GM18511 (cell line): Measurements from ENCODE around the gene NTM.
"Not testable (repeated sequence)": the region's sequence is repeated elsewhere in the genome, so short reads cannot be mapped to it uniquely, and the experiment has no call there.

ENCODE experiments used
- ATAC-seq: cut with Tn5 transposase; IDR thresholded peaks from one replicate; pipeline ENCODE4 v1.9.1; 2021; ENCODE audit warnings: mild to moderate bottlenecking, moderate library complexity; ENCODE audit not compliant: unreplicated experiment

NTM gene

DNA sequence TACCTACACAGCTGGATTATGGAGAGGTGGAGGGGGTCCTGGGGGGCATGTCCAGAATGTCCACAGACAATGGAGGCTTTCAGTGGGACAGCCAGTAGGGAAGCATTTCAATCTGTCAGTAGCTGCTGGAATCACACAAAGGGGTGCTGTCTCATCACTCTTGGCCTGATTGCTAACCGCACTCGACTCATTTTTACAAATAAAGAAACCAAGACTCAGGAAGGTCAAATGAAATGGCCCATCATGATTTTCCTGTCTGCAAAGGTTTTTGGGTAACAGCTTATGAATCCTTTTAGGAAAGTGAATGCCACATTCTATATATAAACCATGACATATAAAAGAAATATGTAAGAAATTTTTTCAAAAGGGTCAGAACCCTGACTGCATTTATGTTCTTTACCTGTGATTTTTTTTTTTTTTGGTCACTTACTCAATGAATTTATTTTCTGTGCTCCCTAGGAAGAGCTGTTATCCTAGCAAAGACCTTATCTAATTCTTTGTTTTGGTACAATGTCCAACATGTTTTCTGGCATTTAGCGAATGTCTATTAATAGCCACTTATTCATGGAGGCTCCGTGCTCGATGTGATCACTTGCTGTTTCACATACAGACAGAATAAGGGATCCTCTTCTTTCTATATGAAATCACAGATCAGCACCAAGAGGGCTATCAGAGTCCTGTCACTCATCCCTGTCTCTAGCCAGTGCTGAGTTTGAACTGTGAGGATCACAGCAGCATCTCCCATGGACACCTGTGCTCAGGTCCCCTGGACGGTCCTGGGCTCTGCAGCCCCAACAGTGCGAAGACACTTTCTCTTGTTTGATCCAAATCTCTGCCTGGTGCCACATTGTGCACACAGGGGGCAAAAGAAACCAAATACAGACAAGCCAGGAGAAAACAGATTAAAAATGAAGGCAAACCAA, 979.7 kb downstream of the NTM start:
- no peak for ATAC-seq

DNA sequence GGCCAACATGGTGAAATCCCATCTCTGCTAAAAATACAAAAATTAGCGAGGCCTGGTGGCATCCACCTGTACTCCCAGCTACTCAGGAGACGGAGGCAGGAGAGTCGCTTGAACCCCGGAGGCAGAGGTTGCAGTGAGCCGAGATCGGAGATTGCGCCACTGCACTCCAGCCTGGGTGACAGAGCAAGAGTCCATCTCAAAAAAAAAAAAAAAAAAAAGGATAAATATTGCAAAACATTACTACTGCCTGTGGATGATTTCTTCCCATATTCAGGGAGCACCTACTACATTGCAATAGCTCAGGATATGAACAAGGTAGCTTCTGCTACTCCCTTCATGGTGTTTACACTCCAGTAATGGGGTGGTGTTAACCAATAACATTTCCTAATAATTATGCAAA, 980.6 kb downstream of the NTM start:
- no peak for ATAC-seq

DNA sequence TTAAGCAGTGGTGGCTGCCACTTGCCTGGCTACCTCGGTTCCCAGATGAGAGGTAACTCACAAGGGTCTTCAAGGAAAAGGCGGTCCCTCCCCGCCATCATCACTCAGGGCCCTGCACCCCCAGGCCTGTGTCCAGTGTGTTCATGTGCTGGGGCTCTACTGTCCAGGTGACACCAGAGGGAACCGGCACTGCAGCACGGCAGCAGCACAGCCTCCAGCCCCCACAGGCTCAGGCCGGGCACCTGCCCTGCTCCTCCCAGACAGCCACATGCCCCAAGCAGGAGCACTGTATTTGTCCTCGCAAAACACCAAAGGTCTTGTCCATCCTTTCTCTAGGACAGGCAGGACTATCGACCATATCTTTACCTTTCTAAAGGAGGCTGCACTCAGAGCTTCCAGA, 982.1 kb downstream of the NTM start:
- no peak for ATAC-seq

DNA sequence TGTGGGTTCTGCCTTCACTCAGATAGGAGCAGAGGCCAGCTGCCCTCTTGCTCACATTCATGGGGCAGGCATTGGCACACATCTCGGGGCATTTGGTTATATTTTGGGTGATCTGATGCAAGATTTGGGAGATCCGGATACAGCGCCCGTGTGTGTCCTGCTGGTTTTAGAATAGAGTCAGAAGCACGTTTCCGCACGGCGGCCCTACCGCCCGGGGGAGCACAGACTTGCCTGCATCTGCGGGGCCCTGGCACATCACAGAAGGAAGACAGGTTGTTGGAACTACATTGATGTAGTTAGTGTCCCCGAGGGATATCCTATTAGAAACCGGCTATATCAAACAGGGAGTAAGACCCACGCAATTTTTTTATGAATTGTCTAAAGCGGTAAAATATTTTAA, 982.8 kb downstream of the NTM start:
- no peak for ATAC-seq

DNA sequence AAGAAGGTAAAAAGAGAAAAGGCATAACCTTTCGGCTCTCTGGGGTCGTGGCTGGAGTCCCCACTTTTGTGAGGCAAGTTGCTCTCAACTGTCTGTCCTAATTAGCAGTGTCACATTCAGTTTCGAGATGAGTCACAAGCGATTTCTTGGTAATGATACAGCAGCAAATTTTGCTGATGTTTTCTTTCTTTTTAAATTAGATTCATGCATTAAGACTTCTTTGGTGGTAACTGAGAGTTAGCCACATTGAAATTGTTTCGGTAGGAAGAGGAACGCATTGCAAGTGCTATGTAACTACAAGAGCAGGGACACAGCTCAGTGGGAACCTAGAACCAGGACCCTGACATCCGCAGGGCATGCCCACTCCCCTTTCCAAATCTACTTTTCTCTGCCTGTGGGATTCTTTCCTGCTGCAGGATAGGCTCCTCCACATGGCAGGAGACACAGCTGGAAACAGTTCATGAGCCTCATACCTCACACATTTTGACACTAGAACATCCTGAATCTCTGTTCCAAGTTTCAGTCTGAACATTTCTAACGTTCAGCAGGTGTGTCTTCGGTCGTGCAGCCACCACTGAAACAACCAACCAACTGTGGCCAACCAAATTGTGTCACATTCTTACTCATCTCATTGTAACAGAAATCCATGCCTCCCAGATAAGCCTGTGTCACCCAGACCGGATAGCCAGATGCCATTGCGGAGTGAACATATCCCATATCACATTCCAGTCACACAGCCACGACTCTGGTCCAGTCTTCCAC, 987.6 kb downstream of the NTM start:
- peak; percentile 76 for ATAC-seq

DNA sequence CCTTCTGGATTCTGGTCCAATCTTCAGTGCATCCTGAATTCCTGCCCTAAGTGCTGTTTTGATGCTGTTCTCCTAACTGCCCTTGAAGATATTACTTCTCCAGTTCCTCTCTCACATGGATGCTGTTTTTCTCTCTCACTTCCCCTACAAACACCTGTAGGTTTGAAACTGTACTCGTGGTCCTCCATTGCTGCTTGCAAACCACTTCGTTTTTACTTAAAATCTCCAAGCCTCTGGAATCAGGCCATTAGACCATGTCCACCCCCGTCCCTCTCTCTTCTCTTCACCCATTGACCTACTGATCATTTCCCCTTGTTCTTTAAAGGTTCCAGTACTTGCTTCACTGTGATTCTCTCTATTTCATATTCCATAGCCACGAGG, 988.1 kb downstream of the NTM start:
- ATAC-seq: peak; percentile 51

DNA sequence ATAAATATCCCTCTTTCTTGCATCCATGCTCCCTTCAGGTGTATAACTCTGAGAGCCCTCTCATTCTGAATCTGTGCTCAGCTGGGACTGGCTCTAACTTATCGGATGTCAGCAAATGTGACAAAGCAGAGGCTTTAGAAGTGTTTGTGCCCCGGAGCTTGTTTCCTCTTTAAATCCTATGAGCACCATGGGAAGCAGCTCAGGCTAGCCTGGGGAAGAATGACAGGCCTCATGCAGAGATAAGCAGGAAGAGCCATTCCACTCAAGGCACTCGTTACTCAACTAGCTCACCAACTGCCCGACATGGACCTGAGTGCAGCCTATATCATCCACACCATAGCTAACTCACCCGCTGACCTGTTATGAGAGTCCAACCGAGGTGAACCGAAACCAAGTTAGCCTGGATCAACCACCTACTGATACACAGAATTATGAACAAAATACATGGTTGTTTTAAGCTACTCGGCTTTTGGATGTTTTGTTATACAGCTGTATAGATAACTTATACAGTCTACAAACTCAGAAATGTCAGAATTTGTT, 990.7 kb downstream of the NTM start:
- no peak for ATAC-seq

DNA sequence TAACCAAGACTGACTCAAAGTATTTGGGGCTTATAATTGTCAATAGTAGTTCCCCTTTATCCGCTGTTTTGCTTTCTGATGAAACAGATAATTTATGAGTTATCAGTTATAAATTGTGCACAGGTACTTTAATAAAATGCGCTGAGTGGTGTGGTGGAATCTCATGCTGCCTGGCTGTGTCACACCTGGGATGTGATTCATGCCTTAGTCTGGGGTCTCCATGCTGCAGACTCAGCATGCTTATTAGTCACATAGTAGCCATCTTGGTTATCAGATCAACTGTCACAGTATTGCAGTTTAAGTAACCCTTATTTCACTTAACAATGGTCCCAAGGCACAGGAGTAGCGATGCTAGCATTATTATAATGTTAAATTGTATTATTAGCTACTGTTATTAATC, 995.2 kb downstream of the NTM start:
- ATAC-seq: no peak

DNA sequence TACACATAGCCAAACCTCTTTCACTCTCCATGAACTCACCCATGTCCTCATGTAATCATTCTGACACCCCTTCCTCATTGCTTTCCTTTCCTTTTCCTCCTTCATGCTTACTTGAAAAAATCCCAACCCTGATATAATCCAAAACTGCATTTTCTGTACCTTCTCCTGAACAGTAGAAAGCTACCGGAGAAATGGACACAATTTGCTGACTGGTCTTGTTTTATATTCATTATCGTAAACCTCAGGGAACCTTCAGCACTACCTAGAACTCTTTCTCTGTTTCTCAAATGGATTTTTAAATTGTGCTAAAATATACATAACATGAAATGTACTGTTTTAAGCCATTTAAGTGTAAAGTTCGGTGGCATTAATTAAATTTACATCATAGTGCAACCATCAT, 996.9 kb downstream of the NTM start:
- no peak for ATAC-seq

DNA sequence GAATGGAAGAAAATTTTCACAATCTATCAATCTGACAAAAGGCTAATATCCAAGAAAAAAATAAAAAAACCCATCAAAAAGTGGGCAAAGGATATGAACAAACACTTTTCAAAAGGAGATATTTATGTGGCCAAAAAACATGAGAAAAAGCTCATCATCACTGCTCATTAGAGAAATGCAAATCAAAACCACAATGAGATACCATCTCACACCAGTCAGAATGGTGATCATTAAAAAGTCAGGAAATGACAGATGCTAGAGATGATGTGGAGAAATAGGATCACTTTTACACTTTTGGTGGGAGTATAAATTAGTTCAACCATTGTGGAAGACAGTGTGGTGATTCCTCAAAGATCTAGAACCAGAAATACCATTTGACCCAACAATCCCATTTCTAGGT, 999.7 kb downstream of the NTM start:
- ATAC-seq: not testable (repeated sequence)

DNA sequence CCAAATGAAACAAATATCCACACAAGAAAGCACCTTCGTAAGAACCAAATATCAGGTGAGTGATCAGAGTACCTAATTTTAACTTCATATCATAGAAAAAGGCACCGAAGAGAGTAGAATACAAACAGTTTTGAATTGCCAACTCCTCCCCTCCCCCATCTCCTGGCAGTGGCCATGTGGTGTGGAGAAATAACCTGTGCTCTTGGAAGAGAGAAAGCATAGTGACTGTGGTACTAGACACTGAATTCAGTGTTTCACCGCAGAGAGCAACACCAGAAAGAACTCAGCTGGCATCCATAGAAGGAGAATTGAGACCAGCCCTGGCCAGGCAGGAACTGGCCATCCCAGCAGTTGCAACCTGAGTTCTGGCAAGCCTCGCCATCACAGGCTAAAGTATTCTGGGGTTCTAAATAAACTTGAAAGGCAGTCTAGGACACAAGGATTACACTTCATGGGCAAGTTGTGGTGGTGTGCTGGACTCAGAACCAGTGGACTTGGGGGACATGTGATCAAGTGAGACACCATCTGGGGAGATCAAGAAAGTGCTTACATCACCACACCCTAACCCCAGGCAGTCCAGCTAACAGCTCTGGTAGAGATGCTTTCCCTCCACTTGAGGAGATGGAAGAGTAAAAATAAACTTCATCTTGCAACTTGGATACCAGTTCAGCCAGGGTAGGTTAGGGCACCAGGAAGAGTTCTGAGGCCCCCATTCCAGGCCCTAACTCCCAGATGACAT, 1003.2 kb downstream of the NTM start:
- ATAC-seq: no peak

DNA sequence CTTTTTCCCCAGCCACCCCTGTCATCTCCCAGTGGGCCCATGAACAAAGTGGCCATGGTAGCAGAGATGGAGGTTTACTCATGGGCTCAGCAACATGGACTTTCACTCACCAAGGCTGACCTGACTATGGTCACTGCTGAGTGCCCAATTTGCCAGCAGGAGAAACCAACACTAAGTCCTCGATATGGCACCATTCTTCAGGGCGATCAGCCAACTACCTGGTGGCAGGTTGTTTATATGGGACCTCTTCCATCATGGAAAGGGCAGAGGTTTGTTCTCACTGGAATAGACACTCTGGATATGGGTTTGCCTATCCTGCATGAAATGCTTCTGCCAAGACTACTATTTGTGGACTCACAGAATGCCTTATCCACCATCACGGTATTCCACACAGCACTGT, 1009.1 kb downstream of the NTM start:
- ATAC-seq: no peak
